ENCODE data around the gene UQCC5. TPM values are rescaled to one million over a fixed set of nuclear protein-coding genes. Genes with fewer than 3 reads are reported as not detected.

Gene UQCC5
- total RNA-seq, 1 donor from 2014 or later, result 16.3 TPM

DNA sequence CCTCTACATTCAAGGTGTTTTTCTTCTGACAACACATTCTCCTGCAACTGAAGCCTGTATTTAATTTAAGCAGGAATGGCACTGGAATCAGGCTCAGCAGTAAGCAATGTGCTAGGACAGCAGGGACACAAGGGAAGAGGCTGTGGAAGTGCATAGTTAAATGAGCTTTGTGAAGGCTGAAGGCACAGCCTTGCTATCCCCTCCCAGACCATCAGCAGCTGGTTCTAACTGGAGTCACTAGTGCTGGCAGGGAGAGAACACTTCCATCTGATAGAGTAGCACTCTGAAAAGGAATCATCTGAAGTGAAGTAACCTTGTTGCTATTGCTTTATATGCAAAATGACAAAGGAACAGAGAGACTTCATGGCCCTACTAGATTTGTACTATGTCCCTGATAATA is 14.7 kb downstream of the UQCC5 start:
- TF ChIP-seq CTCF (IDR thresholded peaks at IDR 0.05), result no peak
- no peaks in the 10 kb centered on the region for H3K4me1 ChIP-seq
- ATAC-seq (no peak), DNase-seq (no peak)
- H3K27me3 ChIP-seq (ENCODE audit: low read depth), result no peaks in the 10 kb centered on the region
- H3K36me3 ChIP-seq, result peaks cover 92% of the 10 kb centered on the region
- no peak overlapping the region for H3K4me3 ChIP-seq
- H3K27ac ChIP-seq, result no peak overlapping the region
- H3K9me3 ChIP-seq, result no peaks in the 10 kb centered on the region
- intact Hi-C loops (cut with DNase I), result no loop called here

- intact Hi-C loops (cut with DNase I), result no loop called here
These were observed 15.7 kb downstream of the UQCC5 start for GRCh38 chr3:52552089-52552488.

DNA sequence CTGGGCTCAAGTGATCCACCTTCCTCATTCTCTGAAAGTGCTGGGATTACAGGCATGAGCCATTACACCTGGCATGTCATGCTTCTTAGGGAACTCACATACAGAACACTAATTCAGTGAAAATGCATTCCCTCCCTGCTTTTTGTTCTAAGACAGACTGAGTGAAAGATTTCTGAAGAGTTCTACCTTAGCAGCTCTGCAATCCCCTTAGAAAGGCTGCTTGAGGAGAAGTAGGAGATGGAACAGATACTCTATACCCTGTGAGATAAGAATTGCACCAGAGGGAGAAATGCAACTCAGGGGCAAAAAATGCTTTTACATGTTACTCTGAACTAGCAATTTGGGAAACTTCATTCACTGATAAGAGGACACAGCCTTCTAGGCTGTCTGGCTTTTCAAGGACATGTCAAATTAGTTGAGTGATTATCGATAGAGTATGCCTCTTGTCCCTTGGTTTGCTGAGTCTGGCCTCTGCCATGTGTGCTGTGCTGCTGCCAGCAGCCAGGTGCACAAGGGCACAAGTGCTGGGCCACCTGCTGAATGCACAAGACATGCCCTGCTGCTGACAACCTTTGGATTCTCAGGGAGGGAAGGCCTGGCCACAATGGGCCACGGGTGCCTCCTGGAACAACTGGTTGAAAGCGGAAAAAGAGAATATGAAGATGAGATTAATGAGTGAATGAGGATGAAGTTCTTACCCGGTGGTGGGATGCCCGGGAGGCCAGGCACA is 17.8 kb downstream of the UQCC5 start:
- no peak overlapping the region for H3K27ac ChIP-seq
- no peak for DNase-seq
- H3K9me3 ChIP-seq, result no peaks in the 10 kb centered on the region
- no peak for TF ChIP-seq CTCF (IDR thresholded peaks at IDR 0.05)
- H3K4me1 ChIP-seq, result no peaks in the 10 kb centered on the region
- H3K4me3 ChIP-seq, result no peak overlapping the region
- H3K27me3 ChIP-seq (ENCODE audit: low read depth), result no peaks in the 10 kb centered on the region
- H3K36me3 ChIP-seq, result peaks cover 83% of the 10 kb centered on the region
- intact Hi-C loops (cut with DNase I), result no loop called here
- no peak for ATAC-seq

More at GRCh38 chr3:52552089-52552488, 15.7 kb downstream of the UQCC5 start:
- Histone ChIP-seq H3K27me3 (ENCODE audit: low read depth) (no peaks in the 10 kb centered on the region), H3K4me3 (no peak overlapping the region), H3K27ac (no peak overlapping the region), H3K9me3 (no peaks in the 10 kb centered on the region), H3K36me3 (peaks cover 85% of the 10 kb centered on the region), H3K4me1 (no peaks in the 10 kb centered on the region)
- ATAC-seq (peak; percentile 76 to 83), DNase-seq (no peak)
- TF ChIP-seq CTCF (IDR thresholded peaks at IDR 0.05), result no peak

DNA sequence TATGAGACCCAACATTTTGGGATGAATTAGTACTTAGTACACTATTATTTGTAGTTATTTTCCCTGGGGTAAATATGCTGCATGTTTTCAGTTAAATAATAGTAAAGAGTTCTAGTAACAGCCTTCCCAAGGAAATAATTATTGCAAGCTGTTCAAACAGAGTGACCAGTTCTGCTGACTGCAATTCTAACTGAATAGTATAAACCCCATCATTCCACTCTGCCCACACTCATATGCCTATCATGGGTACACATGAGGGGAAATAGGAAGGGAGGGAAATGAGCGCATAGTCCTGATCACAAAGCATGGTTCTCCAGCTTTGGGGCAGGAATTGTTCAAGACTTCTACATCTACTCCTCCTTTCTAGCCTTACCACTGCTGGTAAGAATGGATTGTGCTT is 18.7 kb downstream of the UQCC5 start:
- Histone ChIP-seq H3K27me3 (ENCODE audit: low read depth) (no peaks in the 10 kb centered on the region), H3K36me3 (peaks cover 83% of the 10 kb centered on the region), H3K4me1 (no peaks in the 10 kb centered on the region), H3K9me3 (no peaks in the 10 kb centered on the region), H3K4me3 (no peak overlapping the region), H3K27ac (no peak overlapping the region)
- ATAC-seq (no peak), DNase-seq (no peak)
- intact Hi-C loops (cut with DNase I), result no loop called here
- TF ChIP-seq CTCF (IDR thresholded peaks at IDR 0.05), result no peak

DNA sequence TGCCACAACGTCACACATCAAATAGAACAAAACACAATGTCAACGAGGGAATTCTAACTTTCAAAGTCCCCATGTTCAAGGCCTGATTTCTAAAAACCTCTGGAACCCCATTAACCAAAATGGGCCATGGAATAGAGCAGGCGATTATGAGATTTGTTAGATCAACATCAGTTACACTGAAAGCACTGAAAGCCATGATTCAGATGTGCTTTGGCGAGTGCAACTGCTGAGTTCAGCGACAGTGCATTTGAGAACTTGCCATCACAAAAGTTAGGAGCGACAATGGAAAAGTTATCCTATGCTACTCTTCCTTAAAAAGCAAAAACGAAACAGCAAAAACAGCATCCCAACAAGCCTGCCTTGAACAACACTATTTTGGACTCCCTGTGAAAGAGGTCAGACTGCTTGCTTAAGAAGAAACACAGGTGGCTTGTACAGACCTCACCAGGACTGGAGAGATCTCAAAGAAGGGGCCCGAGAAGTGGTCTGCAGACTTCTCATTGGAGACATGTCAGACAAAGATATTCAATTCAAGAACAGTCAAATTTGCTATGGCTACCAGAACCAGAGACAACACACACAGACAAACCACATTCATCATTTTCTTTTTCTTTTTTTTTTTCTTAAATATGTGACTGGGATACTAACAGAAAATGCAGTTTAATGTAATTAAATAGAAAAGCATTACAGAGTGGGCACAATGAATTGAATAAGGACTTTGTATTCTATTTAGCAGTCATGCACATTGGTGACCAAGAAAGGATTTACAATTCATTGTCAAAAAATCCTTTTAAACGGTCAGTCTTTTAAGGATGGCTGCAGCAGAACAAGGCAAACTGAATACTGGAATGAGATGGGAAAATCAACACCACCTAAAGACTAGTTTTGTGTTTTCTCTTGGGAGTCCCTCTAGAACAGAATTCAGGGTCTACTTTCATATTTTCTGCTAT is 20.9 kb downstream of the UQCC5 start:
- Histone ChIP-seq H3K4me1 (no peaks in the 10 kb centered on the region), H3K9me3 (no peaks in the 10 kb centered on the region), H3K27me3 (ENCODE audit: low read depth) (no peaks in the 10 kb centered on the region), H3K36me3 (peaks cover 83% of the 10 kb centered on the region), H3K4me3 (no peak overlapping the region), H3K27ac (no peak overlapping the region)
- no peak for ATAC-seq
- no peak for TF ChIP-seq CTCF (IDR thresholded peaks at IDR 0.05)
- no peak for DNase-seq
- intact Hi-C loops (cut with DNase I), result no loop called here
